Kidney (tissue), 14 donors: ENCODE results near the gene OR2H1. TPM values are rescaled to one million over a fixed set of nuclear protein-coding genes. Genes with fewer than 3 reads are reported as not detected.

Experiments
- DNase-seq, 5 donors: peaks; one replicate each; pipeline ENCODE4 v3.0.0-alpha.2; 2013 to 2020
- FAIRE-seq: peaks from 2 replicates; lab custom pipeline; 2012; peaks lifted over from hg19 to GRCh38; lab: Jason Lieb, UNC
- H3K27ac ChIP-seq, 2 donors: one replicate each; pipeline ENCODE4 v1.7.0; 2013; ENCODE audit warnings: low read depth in 2 of 2, low read length in 2 of 2, inconsistent platforms in 1 of 2
- H3K27me3 ChIP-seq: one replicate; pipeline ENCODE4 v1.7.1; 2013; ENCODE audit warnings: low read length, inconsistent platforms; ENCODE audit not compliant: control insufficient read depth, insufficient read depth
- H3K36me3 ChIP-seq, 3 donors: one replicate each; pipeline versions ENCODE4 v1.7.0 to v1.7.1; 2013; ENCODE audit warnings: low read length in 3 of 3, control low read depth in 1 of 3, inconsistent platforms in 1 of 3; ENCODE audit not compliant: insufficient read depth in 3 of 3, control insufficient read depth in 2 of 3
- H3K4me1 ChIP-seq, 3 donors: one replicate each; pipeline versions ENCODE4 v1.7.0 to v1.7.1; 2013; ENCODE audit warnings: low read length in 3 of 3, inconsistent platforms in 1 of 3, low read depth in 1 of 3; ENCODE audit not compliant: control insufficient read depth in 2 of 3, insufficient read depth in 2 of 3
- H3K4me3 ChIP-seq, 3 donors: one replicate each; pipeline versions ENCODE4 v1.7.0 to v1.8.1; 2013; ENCODE audit warnings: low read length in 3 of 3, control low read depth in 1 of 3, inconsistent platforms in 1 of 3
- H3K9ac ChIP-seq, 3 donors: one replicate each; pipeline versions ENCODE4 v1.7.0 to v1.7.1; 2013; ENCODE audit warnings: low read length in 3 of 3, control low read depth in 1 of 3, inconsistent platforms in 1 of 3
- H3K9me3 ChIP-seq, 3 donors: one replicate each; pipeline versions ENCODE4 v1.7.0 to v1.7.1; 2013; ENCODE audit warnings: low read length in 3 of 3, control low read depth in 1 of 3, inconsistent platforms in 1 of 3; ENCODE audit not compliant: control insufficient read depth in 2 of 3, insufficient read depth in 1 of 3
- CTCF ChIP-seq: IDR thresholded peaks from 3 replicates; pipeline ENCODE4 v1.5.1; 2012; ENCODE audit warnings: mild to moderate bottlenecking, moderate library complexity, borderline replicate concordance; ENCODE audit not compliant: insufficient read depth; ENCODE audit errors: extremely low read depth
- intact Hi-C: fragments of 100-400 bp; cut with DNase I; formaldehyde crosslinking; loops from one replicate; pipeline ENCODE4 v1.11.1; 2022
- polyA plus RNA-seq: library from polyadenylated mRNA; stranded (reverse); fragments of 350-450 nt; fragmentation: Illumina TruSeq; extraction: RNeasy Lipid Tissue Mini Kit (QIAGEN cat#74804); gene quantifications from one replicate; pipeline ENCODE4 v1.2.3, GENCODE V29; 2014; ENCODE audit warnings: low read depth, low replicate concordance; ENCODE audit not compliant: insufficient read depth
- total RNA-seq: library from RNA; stranded (reverse); fragmentation: NEBNext Ultra II Directional; extraction: Animal tissue kit (Norgen Biotek cat#: 25700); gene quantifications from one replicate; pipeline ENCODE4 v1.2.1, GENCODE V29; 2021
- donor health status: control.
- donor health status: control.
- donor health status: control.
- donor health status: control.
- donor health status: control.
- donor health status: DM: yes; HTN: yes; CAD: no.
- donor health status: Normal renal cell carcinoma (clear cell type).

Gene OR2H1
- total and polyA plus RNA-seq, 2 donors from 2014 or later = not detected

- FAIRE-seq (no peak), DNase-seq (no peak)
- no peak overlapping the region for H3K9ac ChIP-seq
- H3K27ac ChIP-seq = no peak overlapping the region
- H3K4me3 ChIP-seq = no peak overlapping the region
- TF ChIP-seq CTCF = no peak
- H3K36me3 ChIP-seq = no peaks in the 10 kb centered on the region
- H3K27me3 ChIP-seq = no peaks in the 10 kb centered on the region
- intact Hi-C loops = no loop called here
- H3K9me3 ChIP-seq = no peaks in the 10 kb centered on the region
- H3K4me1 ChIP-seq = no peaks in the 10 kb centered on the region
Measured at GRCh38 chr6:29490552-29490951, 33.6 kb downstream of the OR2H1 start.

GRCh38 chr6:29491574-29491973, 34.6 kb downstream of the OR2H1 start:
- H3K4me1 ChIP-seq = no peaks in the 10 kb centered on the region
- TF ChIP-seq CTCF = no peak
- H3K27me3 ChIP-seq = no peaks in the 10 kb centered on the region
- DNase-seq (no peak), FAIRE-seq (no peak)
- intact Hi-C loops = no loop called here
- no peaks in the 10 kb centered on the region for H3K9me3 ChIP-seq
- H3K36me3 ChIP-seq = no peaks in the 10 kb centered on the region
- H3K4me3 ChIP-seq = no peak overlapping the region
- H3K9ac ChIP-seq = no peak overlapping the region
- no peak overlapping the region for H3K27ac ChIP-seq

- TF ChIP-seq CTCF = no peak
- Histone ChIP-seq H3K4me1 (no peaks in the 10 kb centered on the region), H3K4me3 (no peak overlapping the region), H3K27ac (no peak overlapping the region), H3K9me3 (no peaks in the 10 kb centered on the region), H3K9ac (no peak overlapping the region), H3K27me3 (no peaks in the 10 kb centered on the region), H3K36me3 (no peaks in the 10 kb centered on the region)
- FAIRE-seq = no peak
- intact Hi-C loops = no loop called here
- DNase-seq = no peak
Measured at GRCh38 chr6:29493261-29493660, 36.3 kb downstream of the OR2H1 start.

GRCh38 chr6:29494131-29494530, 37.2 kb downstream of the OR2H1 start:
- no peak overlapping the region for H3K4me3 ChIP-seq
- H3K4me1 ChIP-seq = no peaks in the 10 kb centered on the region
- no peaks in the 10 kb centered on the region for H3K9me3 ChIP-seq
- H3K9ac ChIP-seq = no peak overlapping the region
- FAIRE-seq (no peak), DNase-seq (no peak)
- no peak overlapping the region for H3K27ac ChIP-seq
- H3K27me3 ChIP-seq = no peaks in the 10 kb centered on the region
- no peak for TF ChIP-seq CTCF
- no peaks in the 10 kb centered on the region for H3K36me3 ChIP-seq
- intact Hi-C loops = no loop called here
